ENCODE results near the gene BBOX1. TPM values are rescaled to one million over a fixed set of nuclear protein-coding genes. Genes with fewer than 3 reads are reported as not detected.

BBOX1 gene
- total and polyA plus RNA-seq, 2 of the 4 experiments (the other 2 are of a cell fraction): not detected

DNA sequence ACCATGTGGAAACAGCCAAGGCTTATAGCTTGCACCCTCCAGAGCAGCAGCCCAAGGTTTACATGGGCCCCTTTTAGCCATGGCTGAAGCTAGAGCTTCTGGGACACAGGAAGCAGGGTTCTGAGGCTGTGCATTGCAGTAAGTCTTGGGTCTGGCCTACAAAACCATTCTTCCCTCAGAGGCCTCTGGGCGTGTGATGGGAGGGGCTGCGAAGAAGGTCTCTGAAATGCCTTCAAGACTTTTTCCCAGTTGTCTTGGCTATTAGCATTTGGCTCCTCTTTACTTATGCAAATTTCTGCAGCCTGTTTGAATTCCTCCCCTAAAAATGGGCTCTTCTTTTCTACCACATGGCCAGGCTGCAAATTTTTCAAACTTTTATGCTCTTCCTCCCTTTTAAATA, 109.5 kb downstream of the BBOX1 start:
- Histone ChIP-seq H2AK9ac (replicated peaks; ENCODE audit: low read depth, low read length, poor library complexity) (no peak overlapping the region), H4K8ac (ENCODE audit: low read depth in 2 of 2, low read length in 2 of 2) (no peak overlapping the region), H3K36me3 (ENCODE audit: control insufficient read depth, insufficient read depth, low read length) (no peaks in the 10 kb centered on the region), H3K27ac (ENCODE audit: insufficient read depth, low read length) (no peak overlapping the region), H3K14ac (replicated peaks; ENCODE audit: low read depth, low read length) (no peak overlapping the region), H3K4me3 (ENCODE audit: insufficient read depth, low read depth, low read length) (no peak overlapping the region), H3K79me1 (ENCODE audit: low read depth in 1 of 2, low read length in 2 of 2) (no peaks in the 10 kb centered on the region), H3K4me2 (ENCODE audit: low read depth, low read length) (no peak overlapping the region), H2BK120ac (ENCODE audit: low read depth, low read length) (no peak overlapping the region), H2BK5ac (ENCODE audit: low read depth, low read length, poor library complexity, severe bottlenecking) (no peak overlapping the region), H3K4ac (ENCODE audit: low read depth, low read length) (no peak overlapping the region), H4K91ac (ENCODE audit: insufficient read depth, low read depth, low read length) (no peak overlapping the region), H3K18ac (ENCODE audit: low read depth, low read length) (no peak overlapping the region), H3K4me1 (ENCODE audit: control insufficient read depth, insufficient read depth, low read length) (no peaks in the 10 kb centered on the region), H4K5ac (ENCODE audit: low read depth, low read length) (no peak overlapping the region), H3K23ac (ENCODE audit: low read depth, low read length) (no peak overlapping the region), H2BK20ac (ENCODE audit: low read depth, low read length) (no peak overlapping the region), H3K9me3 (ENCODE audit: control insufficient read depth, insufficient read depth, low read length) (no peaks in the 10 kb centered on the region), H3K9me1 (ENCODE audit: insufficient read depth, low read length) (no peaks in the 10 kb centered on the region), H4K20me1 (ENCODE audit: insufficient read depth, low read length) (no peaks in the 10 kb centered on the region), H3K56ac (ENCODE audit: extremely low read depth, insufficient read depth, low read length) (no peak overlapping the region), H3K27me3 (ENCODE audit: control insufficient read depth, insufficient read depth, low read length) (peaks cover 3% of the 10 kb centered on the region; the same call in 1 of the 2 replicates), H2BK15ac (ENCODE audit: low read depth, low read length) (no peak overlapping the region), H3K9ac (ENCODE audit: low read depth, low read length) (no peak overlapping the region), H2AFZ (replicated peaks; ENCODE audit: low read length, poor library complexity) (no peak overlapping the region), H2AK5ac (ENCODE audit: low read depth, low read length) (no peak overlapping the region)
- ChIA-PET CTCF (no interaction called here), POLR2A (ENCODE audit: unreplicated experiment) (interaction anchor here (0.6 kb wide), 1 partner anchor 379 kb away, joined by 5 read pairs; no protein-coding TSS in a partner anchor)
- DNase-seq: no peak
- TF ChIP-seq MAFK (IDR thresholded peaks at IDR 0.05; ENCODE audit: low read depth, low read length) (no peak), RCOR1 (IDR thresholded peaks at IDR 0.05; ENCODE audit: insufficient replicate concordance, low read length) (no peak), RAD21 (IDR thresholded peaks at IDR 0.05; ENCODE audit: low read length) (no peak), MXI1 (IDR thresholded peaks at IDR 0.05; ENCODE audit: borderline replicate concordance, low read depth, low read length) (no peak), FOS (IDR thresholded peaks at IDR 0.05; ENCODE audit: low read depth, low read length) (no peak)
- TF ChIP-seq, protein P1, sequence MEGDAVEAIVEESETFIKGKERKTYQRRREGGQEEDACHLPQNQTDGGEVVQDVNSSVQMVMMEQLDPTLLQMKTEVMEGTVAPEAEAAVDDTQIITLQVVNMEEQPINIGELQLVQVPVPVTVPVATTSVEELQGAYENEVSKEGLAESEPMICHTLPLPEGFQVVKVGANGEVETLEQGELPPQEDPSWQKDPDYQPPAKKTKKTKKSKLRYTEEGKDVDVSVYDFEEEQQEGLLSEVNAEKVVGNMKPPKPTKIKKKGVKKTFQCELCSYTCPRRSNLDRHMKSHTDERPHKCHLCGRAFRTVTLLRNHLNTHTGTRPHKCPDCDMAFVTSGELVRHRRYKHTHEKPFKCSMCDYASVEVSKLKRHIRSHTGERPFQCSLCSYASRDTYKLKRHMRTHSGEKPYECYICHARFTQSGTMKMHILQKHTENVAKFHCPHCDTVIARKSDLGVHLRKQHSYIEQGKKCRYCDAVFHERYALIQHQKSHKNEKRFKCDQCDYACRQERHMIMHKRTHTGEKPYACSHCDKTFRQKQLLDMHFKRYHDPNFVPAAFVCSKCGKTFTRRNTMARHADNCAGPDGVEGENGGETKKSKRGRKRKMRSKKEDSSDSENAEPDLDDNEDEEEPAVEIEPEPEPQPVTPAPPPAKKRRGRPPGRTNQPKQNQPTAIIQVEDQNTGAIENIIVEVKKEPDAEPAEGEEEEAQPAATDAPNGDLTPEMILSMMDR (conservative IDR thresholded peaks at IDR 0.05; ENCODE audit: low read depth, low read length): no peak
- in situ Hi-C loops (cut with MboI; ENCODE audit: low sequenced_read_pairs) (loop anchor here (10.0 kb wide), 1 partner anchor 855 kb away; no protein-coding TSS in a partner anchor), dilution Hi-C loops (cut with HindIII; ENCODE audit: low sequenced_read_pairs, unreplicated experiment) (no loop called here), intact Hi-C loops (cut with micrococcal nuclease) (loop anchor here (10.0 kb wide), 1 partner anchor 495 kb away; no protein-coding TSS in a partner anchor)
- no TSS peak for BruUV-seq (replicated peaks)
- 92% methylated on average over 2 of the region's 2 CpGs; no CpG with 5 or more reads in 1 of the 2 experiments for WGBS, 2 experiments (ENCODE audit: extremely low coverage in 2 of 2, insufficient read length in 1 of 2)
- ATAC-seq (ENCODE audit: low read depth): no peak

Data from IMR-90 (cell line).